ENCODE measurements around the gene C21orf58. TPM values are rescaled to one million over a fixed set of nuclear protein-coding genes. Genes with fewer than 3 reads are reported as not detected.

C21orf58 gene
- total RNA-seq, 1 experiment from 2014 or later = 10.8 TPM

DNA sequence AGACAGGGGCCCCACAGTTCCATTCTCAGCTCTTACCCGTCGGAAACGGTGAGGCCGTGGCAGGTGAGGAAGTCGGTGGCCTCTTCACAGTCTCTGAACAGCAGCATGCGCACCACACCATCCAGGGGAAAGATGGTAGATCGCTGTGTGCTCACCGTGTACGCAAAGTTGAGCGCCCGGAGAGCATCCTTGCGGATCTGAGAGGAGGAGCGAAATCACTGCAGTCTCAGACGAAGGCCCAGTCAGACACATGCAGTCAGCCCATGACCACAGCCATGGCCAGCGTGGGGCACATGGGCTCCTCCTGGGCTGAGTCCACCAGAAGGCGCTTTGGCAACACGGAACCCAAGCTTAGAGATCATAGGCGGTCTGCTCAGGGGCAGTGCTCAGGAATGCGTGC lies 56.7 kb downstream of the C21orf58 start:
- Histone ChIP-seq H3K4me2 (ENCODE audit: low read length) (no peak overlapping the region), H3K27ac (ENCODE audit: low read depth, low read length) (no peak overlapping the region), H4K20me1 (ENCODE audit: insufficient read depth) (no peaks in the 10 kb centered on the region), H3K79me2 (ENCODE audit: insufficient read depth, low read length) (no peaks in the 10 kb centered on the region; the same call in 1 of the 2 replicates), H3K9me3 (ENCODE audit: control insufficient read depth in 1 of 2, insufficient read depth in 1 of 2, low read depth in 1 of 2, low read length in 2 of 2) (no peaks in the 10 kb centered on the region), H2AFZ (ENCODE audit: low read depth, low read length, poor library complexity, severe bottlenecking) (no peak overlapping the region), H3K9me2 (ENCODE audit: insufficient read depth) (no peaks in the 10 kb centered on the region), H3K4me3 (replicated peaks in 1 of 2; ENCODE audit: low read depth in 1 of 2, low read length in 2 of 2) (no peak overlapping the region), H3K4me1 (ENCODE audit: control insufficient read depth in 1 of 2, insufficient read depth in 2 of 2, low read length in 2 of 2) (no peaks in the 10 kb centered on the region), H3K9ac (ENCODE audit: low read length) (no peak overlapping the region), H3K27me3 (ENCODE audit: insufficient read depth, low read length) (no peaks in the 10 kb centered on the region), H3K36me3 (ENCODE audit: control insufficient read depth in 1 of 2, insufficient read depth in 2 of 2, low read length in 2 of 2) (peaks cover 29 to 60% of the 10 kb centered on the region in 2 experiments)
- TF ChIP-seq ZNF274 (IDR thresholded peaks at IDR 0.05; ENCODE audit: low read depth, low read length) (no peak), SRF (IDR thresholded peaks at IDR 0.05; ENCODE audit: low read depth) (no peak), CBX3 (IDR thresholded peaks at IDR 0.05; ENCODE audit: low read depth) (no peak), TCF7L2 (IDR thresholded peaks at IDR 0.05; ENCODE audit: borderline replicate concordance, extremely low read depth, insufficient read depth, insufficient read length) (no peak), EZH2phosphoT487 (IDR thresholded peaks at IDR 0.05; ENCODE audit: borderline replicate concordance) (no peak), JUND (IDR thresholded peaks at IDR 0.05) (no peak), RAD21 (IDR thresholded peaks at IDR 0.05; ENCODE audit: low read depth) (no peak)
- no TSS peak for BruUV-seq (replicated peaks)
- DNase-seq (ENCODE audit: low read depth, low spot score) = no peak
- ChIA-PET POLR2A (no interaction called here), CTCF (no interaction called here), RAD21 (ENCODE audit: low non-redundant PET in 1 of 2, low total read pairs in 2 of 2, uncharacterized antibody in 2 of 2, unreplicated experiment in 2 of 2) (no interaction called here)
- ATAC-seq = no peak
- intact Hi-C loops (cut with micrococcal nuclease) = no loop called here

DNA sequence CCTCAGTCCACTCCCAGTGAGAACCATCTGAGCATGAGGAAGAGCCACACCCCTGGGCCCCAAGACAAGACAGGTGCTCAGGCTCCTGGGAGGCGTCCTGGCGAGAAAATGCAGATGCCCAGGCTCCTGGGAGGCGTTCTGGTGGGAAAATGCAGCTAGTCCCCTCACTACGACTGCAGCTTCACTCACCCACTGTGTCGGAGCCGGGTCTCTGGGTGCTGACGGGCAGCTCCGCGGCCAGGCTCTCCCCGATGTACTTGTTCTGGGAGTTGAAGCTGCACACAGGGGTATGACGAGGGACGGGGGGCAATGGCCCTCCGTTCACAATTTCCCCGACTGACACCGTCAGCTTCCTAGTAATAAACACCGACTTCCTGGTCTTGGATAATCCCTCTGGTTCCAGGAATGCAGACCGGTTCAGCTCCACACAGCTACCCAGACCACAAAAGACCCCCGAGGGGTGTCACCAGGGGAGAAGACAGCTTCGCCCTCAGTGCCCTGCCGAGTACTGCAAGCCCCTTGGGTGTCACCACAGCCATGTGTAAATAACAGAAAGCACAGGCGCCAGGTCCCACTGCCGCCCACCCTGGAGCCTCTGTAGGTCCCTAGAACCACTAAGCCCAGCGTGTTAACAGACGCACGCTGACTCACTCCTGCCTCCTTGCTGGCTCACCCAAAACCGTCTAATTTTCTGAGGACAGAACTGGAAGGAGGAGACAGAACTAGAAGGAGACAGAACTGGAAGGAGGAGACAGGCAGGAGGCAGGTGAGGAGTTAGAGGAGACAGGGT lies 57.7 kb downstream of the C21orf58 start:
- TF ChIP-seq, protein P1, sequence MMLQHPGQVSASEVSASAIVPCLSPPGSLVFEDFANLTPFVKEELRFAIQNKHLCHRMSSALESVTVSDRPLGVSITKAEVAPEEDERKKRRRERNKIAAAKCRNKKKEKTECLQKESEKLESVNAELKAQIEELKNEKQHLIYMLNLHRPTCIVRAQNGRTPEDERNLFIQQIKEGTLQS (IDR thresholded peaks at IDR 0.05) = no peak
- TF ChIP-seq POLR2AphosphoS5 (IDR thresholded peaks at IDR 0.05; ENCODE audit: low read depth, low read length) = no peak
- TF ChIP-seq JUND (IDR thresholded peaks at IDR 0.05) = no peak
- TF ChIP-seq ZFX (IDR thresholded peaks at IDR 0.05) = no peak
- no peak for TF ChIP-seq CEBPB (IDR thresholded peaks at IDR 0.05; ENCODE audit: low read depth)
- no peak for TF ChIP-seq RAD21 (IDR thresholded peaks at IDR 0.05; ENCODE audit: low read depth)
- TF ChIP-seq, protein P2, sequence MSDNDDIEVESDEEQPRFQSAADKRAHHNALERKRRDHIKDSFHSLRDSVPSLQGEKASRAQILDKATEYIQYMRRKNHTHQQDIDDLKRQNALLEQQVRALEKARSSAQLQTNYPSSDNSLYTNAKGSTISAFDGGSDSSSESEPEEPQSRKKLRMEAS (IDR thresholded peaks at IDR 0.05) = no peak
- TF ChIP-seq TCF7L2 (IDR thresholded peaks at IDR 0.05; ENCODE audit: borderline replicate concordance, extremely low read depth, insufficient read depth, insufficient read length) = no peak
- TF ChIP-seq ELF1 (IDR thresholded peaks at IDR 0.05; ENCODE audit: borderline replicate concordance, low read depth) = no peak
- TF ChIP-seq EZH2phosphoT487 (IDR thresholded peaks at IDR 0.05; ENCODE audit: borderline replicate concordance) = no peak
- no peak for TF ChIP-seq ZNF274 (IDR thresholded peaks at IDR 0.05; ENCODE audit: low read depth, low read length)
- no peak for TF ChIP-seq SRF (IDR thresholded peaks at IDR 0.05; ENCODE audit: low read depth)
- TF ChIP-seq CBX3 (IDR thresholded peaks at IDR 0.05; ENCODE audit: low read depth) = no peak
- TF ChIP-seq SP1 (IDR thresholded peaks at IDR 0.05; ENCODE audit: low read depth) = no peak
- TF ChIP-seq EZH2 (IDR thresholded peaks at IDR 0.05) = no peak
- TF ChIP-seq, protein P3, sequence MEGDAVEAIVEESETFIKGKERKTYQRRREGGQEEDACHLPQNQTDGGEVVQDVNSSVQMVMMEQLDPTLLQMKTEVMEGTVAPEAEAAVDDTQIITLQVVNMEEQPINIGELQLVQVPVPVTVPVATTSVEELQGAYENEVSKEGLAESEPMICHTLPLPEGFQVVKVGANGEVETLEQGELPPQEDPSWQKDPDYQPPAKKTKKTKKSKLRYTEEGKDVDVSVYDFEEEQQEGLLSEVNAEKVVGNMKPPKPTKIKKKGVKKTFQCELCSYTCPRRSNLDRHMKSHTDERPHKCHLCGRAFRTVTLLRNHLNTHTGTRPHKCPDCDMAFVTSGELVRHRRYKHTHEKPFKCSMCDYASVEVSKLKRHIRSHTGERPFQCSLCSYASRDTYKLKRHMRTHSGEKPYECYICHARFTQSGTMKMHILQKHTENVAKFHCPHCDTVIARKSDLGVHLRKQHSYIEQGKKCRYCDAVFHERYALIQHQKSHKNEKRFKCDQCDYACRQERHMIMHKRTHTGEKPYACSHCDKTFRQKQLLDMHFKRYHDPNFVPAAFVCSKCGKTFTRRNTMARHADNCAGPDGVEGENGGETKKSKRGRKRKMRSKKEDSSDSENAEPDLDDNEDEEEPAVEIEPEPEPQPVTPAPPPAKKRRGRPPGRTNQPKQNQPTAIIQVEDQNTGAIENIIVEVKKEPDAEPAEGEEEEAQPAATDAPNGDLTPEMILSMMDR (IDR thresholded peaks at IDR 0.05 in 2 of 3, conservative IDR thresholded peaks at IDR 0.05 in 1 of 3; ENCODE audit: borderline replicate concordance in 1 of 3, insufficient read depth in 1 of 3, low read depth in 2 of 3, low read length in 2 of 3) = no peak
- TF ChIP-seq SIN3A (IDR thresholded peaks at IDR 0.05; ENCODE audit: low read depth) = no peak
- no peak for TF ChIP-seq YY1 (IDR thresholded peaks at IDR 0.05; ENCODE audit: extremely low read depth, insufficient replicate concordance, low read depth, low read length)
- H3K9ac ChIP-seq (ENCODE audit: low read length) = no peak overlapping the region
- no peak overlapping the region for H2AFZ ChIP-seq (ENCODE audit: low read depth, low read length, poor library complexity, severe bottlenecking)
- CTCF ChIA-PET = no interaction called here
- BruUV-seq (replicated peaks) = no TSS peak
- H3K9me2 ChIP-seq (ENCODE audit: insufficient read depth) = no peaks in the 10 kb centered on the region
- no peaks in the 10 kb centered on the region for H4K20me1 ChIP-seq (ENCODE audit: insufficient read depth)
- POLR2A ChIA-PET = no interaction called here
- H3K4me1 ChIP-seq (ENCODE audit: control insufficient read depth in 1 of 2, insufficient read depth in 2 of 2, low read length in 2 of 2) = no peaks in the 10 kb centered on the region
- ATAC-seq (no peak), DNase-seq (ENCODE audit: low read depth, low spot score) (no peak)
- H3K27ac ChIP-seq (ENCODE audit: low read depth, low read length) = no peak overlapping the region; the same call in 1 of the 2 replicates
- RAD21 ChIA-PET (ENCODE audit: low non-redundant PET in 1 of 2, low total read pairs in 2 of 2, uncharacterized antibody in 2 of 2, unreplicated experiment in 2 of 2) = no interaction called here
- H3K4me3 ChIP-seq (replicated peaks in 1 of 2; ENCODE audit: low read depth in 1 of 2, low read length in 2 of 2) = no peak overlapping the region
- intact Hi-C loops (cut with micrococcal nuclease) = no loop called here
- no peaks in the 10 kb centered on the region; the same call in 1 of the 2 replicates for H3K79me2 ChIP-seq (ENCODE audit: insufficient read depth, low read length)
- no peaks in the 10 kb centered on the region for H3K9me3 ChIP-seq (ENCODE audit: control insufficient read depth in 1 of 2, insufficient read depth in 1 of 2, low read depth in 1 of 2, low read length in 2 of 2)
- H3K27me3 ChIP-seq (ENCODE audit: insufficient read depth, low read length) = no peaks in the 10 kb centered on the region
- H3K4me2 ChIP-seq (ENCODE audit: low read length) = no peak overlapping the region
- H3K36me3 ChIP-seq (ENCODE audit: control insufficient read depth in 1 of 2, insufficient read depth in 2 of 2, low read length in 2 of 2) = peaks cover 32 to 61% of the 10 kb centered on the region in 2 experiments
